HL-60/S4 treated with retinoic acid at 250 ng/mL for 4 days and 3 days (cell line): ENCODE measurements around the gene PAFAH2.
"Not testable (repeated sequence)": the region's sequence is repeated elsewhere in the genome, so short reads cannot be mapped to it uniquely, and the experiment has no call there.

Experiments used
- in situ Hi-C: fragments of 300-500 bp; cut with MboI; formaldehyde crosslinking; loops from 2 replicates; pipeline ENCODE4 v1.7.0; 2022; ENCODE audit warnings: low sequenced_read_pairs

PAFAH2 gene

DNA sequence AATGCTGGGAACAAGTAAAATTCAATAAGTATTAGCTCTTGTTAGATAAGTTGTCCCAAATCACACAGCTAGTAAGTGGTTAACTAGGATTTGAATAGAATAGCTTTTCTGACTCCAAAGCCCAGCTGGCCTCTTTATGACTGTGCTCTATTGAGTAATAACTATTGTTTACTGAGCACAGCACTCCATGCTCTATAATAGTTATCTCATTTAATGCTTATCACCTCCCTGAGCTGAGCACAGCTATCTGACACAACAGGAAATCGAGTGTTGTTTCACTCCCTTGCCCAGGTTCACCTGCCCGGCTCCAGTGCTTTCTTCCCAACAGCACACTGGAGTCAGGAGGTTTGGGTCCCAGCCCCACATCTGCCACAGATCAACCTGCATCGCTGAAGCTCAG is 52.9 kb downstream of the PAFAH2 start:
- in situ Hi-C loops, result no loop called here

DNA sequence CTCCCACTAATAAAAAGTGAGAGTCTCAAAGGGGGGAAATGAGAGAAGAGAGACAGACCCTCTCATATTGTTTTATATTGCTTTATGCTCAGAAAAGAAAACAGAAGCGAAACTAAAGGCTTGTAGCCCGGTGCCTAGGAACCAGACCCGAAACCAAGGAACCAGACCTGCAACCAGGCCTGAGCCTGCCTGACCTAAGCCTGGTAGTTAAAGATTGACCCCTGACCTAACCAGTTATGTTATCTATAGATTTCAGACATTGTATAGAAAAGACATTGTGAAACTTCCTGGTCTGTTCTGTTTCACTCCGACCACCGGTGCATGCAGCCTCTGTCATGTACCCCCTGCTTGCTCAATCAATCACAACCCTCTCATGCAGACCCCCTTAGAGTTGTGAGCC is 54.4 kb downstream of the PAFAH2 start:
- in situ Hi-C loops, result not testable (repeated sequence)

DNA sequence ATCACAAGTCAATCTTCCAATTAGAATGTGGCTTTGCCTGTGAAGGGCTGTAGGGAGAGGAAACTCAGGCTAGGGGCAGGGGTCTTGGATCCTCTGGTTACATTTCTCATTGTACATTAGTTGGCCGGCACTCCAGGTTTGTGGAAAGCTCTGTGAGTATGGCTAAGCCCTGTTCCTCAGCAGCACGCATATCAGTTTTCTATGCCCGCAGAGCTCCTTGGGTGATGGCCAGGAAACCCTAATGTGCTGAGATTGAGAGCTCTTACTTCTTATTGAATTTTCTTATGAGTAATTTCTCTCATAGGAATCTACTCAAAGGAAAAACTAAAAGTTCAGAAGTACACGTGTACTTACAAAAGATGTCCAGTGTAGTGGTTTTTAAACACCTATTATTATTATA is 60.9 kb downstream of the PAFAH2 start:
- in situ Hi-C loops, result no loop called here

GRCh38 chr1:25933479-25934365 is 64.1 kb downstream of the PAFAH2 start:
- in situ Hi-C loops, result no loop called here

DNA sequence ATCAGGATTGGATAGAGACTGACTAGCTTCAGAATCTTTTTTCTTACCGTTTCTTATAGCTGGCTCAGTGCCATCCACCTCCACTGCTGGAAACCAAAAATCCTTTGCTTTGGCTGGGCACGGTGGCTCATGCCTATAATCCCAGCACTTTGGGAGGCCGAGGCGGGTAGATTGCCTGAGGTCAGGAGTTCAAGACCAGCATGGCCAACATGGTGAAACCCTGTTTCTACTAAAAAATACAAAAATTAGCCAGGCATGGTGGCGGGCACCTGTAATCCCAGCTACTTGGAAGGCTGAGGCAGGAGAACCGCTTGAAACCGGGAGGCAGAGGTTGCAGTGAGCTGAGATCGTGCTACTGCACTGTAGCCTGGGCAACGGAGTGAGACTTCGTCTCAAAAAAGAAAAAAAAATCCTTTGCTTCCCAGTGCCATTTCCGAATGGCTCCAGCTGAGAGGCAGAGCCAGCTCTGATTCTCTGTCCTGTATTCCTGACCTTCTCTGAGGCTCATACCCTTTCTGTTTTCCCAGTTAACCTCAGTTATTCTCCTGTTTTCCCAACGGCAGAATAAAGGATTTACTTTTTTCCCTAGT is 65.0 kb downstream of the PAFAH2 start:
- in situ Hi-C loops, result not testable (repeated sequence)

DNA sequence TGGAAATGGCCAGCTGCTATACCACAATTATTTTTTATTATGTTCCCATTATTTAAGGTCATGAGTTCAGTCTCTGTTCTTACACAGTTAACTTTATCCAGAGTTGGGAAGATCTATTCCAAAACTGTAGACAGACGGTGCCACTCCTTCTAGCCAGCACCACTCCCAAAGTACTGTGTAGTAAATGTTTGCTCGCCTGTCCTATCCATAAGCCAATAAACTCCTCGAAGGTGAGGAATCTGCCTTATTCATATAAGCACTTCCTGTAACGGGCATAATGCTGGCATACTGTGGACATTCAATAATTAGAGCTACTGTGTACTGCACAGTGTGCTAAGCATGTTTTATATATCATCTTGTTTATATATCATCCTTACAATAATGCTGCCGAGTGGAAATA is 65.5 kb downstream of the PAFAH2 start:
- in situ Hi-C loops, result no loop called here

DNA sequence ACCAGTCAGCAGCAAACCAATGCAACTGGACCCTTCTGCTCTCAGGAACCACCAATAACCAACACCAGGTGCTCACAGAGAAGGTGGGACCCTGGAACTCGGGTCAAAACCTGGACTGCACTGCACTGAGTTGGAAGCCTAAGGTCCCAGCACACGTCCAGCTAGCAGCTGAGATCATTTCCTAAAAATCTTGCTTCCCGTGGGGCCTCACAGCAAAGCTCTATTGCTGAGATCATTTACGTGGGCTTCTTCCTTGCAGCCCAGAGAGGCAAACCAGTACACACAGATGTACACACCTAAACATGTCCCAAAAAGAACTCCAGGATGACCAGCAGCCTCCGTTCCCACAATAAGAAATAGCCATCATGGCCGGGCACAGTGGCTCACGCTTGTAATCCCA is 68.8 kb downstream of the PAFAH2 start:
- in situ Hi-C loops, result no loop called here

DNA sequence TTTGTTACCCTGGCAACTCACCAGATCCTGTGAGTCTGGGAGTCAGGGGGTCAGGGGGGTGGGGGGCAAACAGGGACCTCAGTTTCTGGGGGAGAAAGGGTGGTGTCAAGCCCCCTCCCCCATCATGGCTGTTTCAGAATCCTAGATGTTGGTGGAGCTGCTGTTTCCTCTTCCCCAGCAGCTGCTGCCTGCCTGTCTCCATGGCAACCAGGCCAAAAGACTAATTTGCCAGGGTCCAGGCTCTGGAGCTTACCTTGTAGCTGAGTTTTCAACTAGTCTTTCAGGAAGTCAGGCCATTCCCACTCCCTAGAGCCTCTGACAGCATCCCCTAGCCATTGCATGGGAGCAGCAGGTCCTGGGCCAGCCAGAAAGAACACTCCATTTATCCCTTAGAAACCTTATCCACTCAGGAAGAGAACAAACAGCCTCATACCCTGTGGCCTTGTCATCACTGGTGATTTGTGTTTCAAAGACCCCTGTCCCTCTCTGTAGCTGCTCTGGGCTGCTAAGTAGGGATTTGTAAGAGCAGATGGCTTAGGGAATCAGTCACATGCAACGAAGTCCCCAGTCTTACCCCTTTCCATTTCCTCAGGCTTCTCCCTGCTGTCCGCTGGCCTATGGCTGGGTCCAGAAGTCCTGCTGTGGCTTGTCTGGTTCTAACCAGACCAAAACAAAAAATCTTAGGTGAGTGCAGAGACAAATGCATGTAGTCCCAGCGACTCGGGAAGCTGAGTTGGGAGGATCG is 70.2 kb downstream of the PAFAH2 start:
- in situ Hi-C loops, result no loop called here

DNA sequence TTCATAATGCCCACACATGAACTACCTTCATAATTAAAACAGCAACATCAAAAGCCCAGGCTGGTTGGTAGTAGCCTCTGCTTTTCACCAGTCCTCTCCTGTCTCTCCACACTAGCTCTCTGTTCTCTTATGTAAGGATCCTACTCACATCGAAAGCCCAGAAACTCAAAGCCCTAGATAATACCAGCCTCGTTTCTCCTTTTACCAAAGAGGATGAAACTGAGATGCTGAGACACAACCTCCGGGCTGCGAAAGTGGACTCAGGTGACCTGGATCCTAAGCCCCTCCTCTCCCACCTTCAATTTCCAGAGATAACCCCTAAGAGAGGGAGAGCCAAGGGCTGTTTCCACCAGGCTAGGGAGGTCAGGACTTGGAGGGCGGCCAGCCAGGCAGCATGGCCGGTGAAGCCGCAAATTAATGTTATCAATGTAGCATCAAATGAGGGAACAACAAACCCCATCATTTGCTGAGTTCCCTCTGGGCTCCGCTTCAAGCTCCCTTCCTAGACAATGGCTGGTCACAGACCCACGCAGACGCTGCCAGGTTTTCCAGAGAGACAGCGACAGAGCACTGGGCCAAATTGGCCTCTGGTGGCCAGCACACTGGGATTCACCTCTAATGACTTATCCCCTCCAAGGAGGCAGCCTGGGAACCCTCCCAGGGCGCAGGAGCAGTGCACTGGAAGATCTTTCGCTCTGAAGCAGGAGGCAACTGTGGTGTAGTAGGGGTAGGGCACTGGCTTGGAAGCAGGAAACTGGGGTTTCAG is 70.9 kb downstream of the PAFAH2 start:
- in situ Hi-C loops, result no loop called here

- in situ Hi-C loops, result no loop called here
These were observed 73.4 kb downstream of the PAFAH2 start for GRCh38 chr1:25924454-25924853.

- in situ Hi-C loops, result no loop called here
These were observed 74.8 kb downstream of the PAFAH2 start for GRCh38 chr1:25922971-25923552.

DNA sequence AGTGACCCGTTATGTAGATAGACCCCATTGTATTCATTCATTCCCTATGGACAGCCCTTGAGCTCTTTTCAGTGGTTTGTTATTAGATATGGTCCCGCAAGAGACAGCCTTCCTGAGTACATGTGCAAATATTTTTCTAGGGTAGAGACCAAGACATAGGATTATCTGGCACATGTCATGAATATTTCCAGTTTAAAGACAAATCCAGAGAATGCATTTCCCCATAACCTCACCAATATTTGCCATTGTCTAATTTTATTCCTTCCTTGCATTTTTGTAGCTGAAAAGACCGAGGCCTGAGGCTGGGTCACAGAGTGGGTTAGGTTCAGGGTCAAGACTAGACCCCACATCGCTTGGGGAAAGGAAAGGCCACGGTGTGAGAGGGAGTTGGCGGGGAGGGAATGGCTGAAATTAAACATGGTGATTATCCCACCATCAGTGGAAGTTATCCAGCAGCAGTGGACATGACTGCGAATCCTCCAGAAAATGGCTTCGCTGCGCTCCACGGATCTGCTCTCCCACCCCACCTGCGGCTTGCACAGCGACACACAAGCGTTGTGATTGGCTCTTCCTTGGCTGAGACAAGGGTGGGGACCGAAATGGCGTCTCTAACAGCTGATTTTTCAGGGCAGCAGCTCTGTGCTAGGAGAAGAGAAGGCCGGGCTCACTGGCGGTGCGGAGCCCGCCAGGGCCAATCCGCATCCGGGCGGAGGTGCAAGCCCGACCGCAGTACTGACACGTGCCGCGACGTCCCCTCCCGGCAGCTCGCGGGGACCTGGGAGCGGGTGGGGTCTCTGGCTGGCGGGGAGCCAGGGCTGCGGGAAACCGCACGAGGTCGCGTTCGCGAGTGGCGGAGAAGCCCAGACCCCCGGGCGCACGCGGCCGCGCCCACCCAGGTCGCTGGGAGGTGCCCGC is 75.5 kb downstream of the PAFAH2 start:
- in situ Hi-C loops, result no loop called here

GRCh38 chr1:25918615-25919014 is 79.2 kb downstream of the PAFAH2 start:
- in situ Hi-C loops, result no loop called here

DNA sequence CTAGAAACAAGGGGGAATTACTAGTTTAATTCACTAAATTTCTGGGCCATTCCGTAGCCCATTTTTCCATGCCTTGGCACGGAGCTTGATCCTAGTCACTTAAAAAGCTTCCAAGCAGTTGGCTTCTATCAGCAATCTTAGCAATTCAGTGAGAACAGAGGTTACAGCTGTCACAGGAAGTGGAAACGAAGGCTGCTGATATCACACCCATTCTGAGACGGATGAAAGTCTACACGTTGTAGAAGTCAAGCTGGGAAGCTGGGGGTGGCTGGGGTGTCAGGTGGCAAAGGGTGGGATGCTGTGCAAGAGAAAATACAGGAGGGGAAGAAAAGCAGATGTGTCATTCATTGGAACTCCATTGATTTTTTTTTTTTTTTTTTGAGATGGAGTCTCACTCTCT is 79.9 kb downstream of the PAFAH2 start:
- in situ Hi-C loops, result no loop called here

DNA sequence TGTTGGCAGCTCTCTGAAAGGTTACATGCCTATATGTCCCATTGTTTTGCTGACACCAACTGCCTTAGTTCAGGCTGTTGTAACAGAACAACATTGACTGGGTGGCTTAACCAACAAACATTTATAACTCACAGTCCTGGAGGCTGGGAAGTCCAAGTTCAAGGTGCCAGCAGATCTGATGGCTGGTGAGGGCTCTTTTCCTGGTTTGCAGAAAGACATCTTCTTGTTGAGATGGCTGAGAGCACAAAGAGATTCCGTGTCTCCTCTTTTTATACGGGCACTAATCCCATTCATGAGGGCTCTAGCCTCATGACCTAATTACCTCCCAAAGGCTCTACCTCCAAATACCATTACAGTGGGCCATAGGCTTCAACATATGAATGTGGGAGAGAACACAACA is 81.4 kb downstream of the PAFAH2 start:
- in situ Hi-C loops, result no loop called here

GRCh38 chr1:25914074-25914995 is 83.5 kb downstream of the PAFAH2 start:
- in situ Hi-C loops, result no loop called here

DNA sequence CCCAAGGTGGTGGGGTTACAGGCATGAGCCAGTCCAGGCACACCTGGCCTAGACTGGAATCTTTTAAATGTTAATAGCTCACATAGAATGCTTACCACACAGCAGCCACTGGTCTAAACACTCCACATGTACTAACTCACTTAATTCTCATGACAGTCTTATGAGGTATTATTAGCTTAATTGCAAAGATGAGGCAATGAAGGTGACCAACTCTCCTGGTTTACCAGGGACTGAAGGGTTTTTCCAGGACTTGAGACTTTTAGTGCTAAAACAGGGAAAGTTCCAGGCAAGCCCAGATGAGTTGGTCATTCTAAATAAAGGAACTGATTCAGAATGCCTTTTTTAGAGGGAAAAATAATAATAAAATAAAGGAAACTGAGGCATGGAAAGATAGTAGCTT is 84.7 kb downstream of the PAFAH2 start:
- in situ Hi-C loops, result no loop called here

DNA sequence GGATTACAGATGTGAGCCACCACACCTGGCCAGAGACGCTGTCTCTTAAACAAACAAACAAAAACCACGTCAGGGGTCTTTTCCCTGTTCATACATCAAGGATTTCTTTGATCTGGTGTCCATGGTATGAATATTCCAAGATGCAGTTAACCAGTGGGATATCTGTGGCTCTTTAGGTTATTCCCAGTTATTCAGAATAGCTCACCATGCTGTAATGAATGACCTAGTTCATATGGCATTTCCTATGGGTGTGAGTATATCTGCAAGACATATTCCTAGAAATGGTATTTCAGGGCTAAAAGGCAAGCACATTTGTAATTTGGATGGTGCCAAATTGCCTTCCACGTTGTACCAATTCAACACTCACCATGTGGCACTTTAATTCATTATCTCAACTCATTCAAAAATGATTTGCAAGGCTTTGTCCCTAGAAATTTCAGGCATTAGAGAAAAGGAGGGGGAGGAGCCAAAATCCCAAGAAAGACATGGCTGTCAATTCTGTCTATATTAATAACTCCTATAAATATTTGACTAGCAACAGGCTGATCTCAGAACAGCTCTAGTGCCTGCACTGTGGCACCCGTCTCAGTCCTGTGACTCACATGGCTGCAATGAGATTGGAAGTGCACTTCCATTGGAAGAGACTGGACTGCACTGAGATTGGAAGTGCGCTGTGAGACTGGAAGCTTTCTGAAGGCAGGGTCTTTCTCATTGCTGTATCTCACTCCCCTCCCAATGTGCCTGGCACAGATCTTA is 85.6 kb downstream of the PAFAH2 start:
- in situ Hi-C loops, result no loop called here
